Measurements from ENCODE around the gene DNAAF9.

Gene DNAAF9

GRCh38 chr20:3364323-3365013 lies 43.0 kb downstream of the DNAAF9 start:
- no peak for DNase-seq

- no peak for DNase-seq
Observed at GRCh38 chr20:3360752-3361151, 46.7 kb downstream of the DNAAF9 start.

DNA sequence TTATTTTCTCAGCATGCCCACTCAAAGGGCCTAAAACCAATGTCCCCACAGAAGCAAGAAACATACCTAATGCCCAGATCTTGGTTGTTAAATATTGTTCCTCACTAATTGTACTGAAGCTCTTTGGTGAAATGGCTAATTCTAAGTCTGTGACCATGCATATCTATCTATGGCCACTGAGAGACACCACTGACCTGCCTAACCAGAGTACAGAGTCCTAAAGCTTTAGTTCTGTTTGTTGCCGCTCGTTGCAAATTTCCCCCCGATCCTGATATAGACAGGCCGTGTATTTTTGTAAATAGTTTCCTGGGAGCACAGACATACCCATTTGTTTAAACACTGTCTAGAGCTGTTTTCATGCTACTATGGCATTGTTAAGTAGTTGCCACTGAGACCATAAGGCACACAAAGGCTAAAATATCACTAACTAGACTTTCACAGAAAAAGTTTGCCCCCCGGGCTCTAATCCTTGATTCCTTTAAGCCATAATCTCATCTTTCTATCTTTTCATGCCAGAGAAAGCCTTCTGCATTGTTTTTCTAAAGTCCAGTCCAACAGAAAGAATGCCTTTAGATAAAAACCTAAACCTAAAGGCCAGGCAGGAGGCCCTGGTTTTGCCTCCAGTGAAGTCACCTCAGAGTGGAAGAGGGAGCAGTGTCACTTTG lies 48.7 kb downstream of the DNAAF9 start:
- DNase-seq = no peak
